HS-27A (cell line): ENCODE data around the gene VRK3.
"Not testable (repeated sequence)": the region's sequence is repeated elsewhere in the genome, so short reads cannot be mapped to it uniquely, and the experiment has no call there.

Experiments
- DNase-seq: peaks from one replicate; pipeline ENCODE4 v3.0.0-alpha.2; 2012; ENCODE audit warnings: low read depth, missing footprints

Gene VRK3

DNA sequence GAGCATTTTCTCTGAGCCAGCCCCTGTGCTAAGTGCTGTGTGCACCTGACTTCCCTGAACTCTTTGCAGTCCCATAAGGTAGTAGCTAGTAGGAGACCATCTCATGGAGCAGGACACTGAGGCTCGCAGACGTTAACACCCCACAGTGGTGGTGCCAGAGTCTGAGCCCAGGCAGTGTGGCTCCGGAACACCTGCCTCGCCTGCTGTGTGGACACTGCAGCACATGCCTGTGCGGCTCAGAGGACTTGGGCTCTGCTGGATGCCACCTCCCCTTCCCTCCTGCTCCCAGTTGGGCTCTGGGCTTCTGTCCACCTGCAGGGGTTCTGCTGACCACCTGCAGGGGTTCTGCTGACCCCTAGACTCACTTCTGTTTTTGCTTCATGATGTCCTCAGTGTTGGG is 37.2 kb downstream of the VRK3 start:
- DNase-seq = no peak

DNA sequence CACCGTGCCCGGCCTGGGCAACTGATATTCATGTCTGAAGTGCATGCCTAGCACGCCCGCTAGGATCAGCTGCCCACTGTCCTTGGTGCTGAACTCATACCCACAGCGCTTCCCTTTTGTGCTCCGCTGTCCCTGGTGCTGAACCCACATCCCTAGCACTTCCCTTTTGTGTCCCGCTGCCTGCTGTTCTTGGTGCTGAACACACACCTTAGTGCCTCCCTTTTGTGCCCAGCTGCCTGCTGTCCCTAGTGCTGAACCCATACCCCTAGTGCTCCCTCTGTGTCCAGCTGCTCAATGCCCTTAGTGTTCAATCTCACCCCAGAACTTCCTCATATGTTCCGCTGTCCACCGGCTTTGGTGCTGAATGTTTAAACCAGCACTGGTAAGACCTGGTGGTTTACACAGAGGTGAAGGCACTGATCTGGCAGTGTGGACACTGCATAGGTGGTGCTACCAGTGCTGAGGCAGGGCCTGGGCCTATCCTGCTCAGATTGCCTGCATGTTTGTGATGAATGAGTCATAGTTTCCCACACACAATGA is 37.9 kb downstream of the VRK3 start:
- peak; percentile 70 for DNase-seq

DNA sequence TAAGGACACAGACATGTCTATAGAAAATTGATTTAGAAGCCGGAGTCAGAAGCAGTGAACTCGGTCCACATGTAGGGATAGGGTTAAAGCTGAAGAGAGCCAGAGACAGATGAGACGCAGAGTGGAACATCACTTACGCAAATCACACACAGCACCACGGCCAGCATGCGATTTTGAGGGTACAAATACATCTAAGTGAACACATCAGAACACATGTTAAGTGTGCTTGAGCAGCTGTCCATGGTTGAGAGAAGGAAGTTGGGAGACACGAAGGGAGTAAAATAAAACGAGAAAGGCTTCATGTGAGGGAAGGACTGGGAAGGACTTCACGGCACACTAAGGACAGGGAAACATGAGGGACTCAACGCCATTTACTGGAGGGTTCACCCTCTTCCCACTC is 38.8 kb downstream of the VRK3 start:
- no peak for DNase-seq

DNA sequence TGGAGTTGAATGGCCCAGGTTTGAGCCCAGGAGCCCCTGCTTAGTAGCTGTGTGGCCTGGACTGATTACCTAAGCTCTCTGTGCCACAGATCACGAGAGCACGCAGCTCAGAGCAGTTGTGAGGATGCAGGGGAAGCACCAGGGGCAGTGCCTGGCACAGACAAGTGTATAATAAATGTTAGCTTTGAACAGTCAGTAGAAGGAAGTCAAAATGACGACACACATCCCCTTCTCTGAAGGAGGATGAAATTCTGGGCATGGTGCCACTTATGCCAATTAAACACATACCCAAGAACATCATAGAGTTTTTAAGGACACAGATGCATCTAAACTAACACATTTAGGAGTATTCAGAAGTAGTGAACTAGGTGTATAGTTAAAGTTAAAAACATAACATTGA is 39.3 kb downstream of the VRK3 start:
- DNase-seq = no peak

DNA sequence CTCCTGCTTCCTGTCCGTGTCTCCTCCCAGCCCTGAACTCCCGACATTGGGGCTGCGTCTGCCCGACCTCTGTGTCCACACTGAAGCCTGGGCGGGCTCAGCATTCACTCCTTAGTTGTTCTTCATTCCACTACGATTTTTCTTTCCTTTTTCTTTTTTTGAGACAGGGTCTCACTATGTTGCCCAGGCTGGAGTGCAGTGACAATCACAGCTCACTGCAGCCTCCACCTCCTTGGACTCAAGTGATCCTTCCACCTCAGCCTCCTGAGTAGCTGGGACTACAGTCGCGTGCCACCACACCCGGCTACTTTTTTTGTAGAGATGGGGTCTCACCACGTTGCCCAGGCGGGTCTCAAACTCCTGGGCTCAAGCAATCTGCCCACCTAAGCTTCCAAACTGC is 40.7 kb downstream of the VRK3 start:
- DNase-seq = no peak

GRCh38 chr19:49983645-49984229 is 41.4 kb downstream of the VRK3 start:
- no peak for DNase-seq

DNA sequence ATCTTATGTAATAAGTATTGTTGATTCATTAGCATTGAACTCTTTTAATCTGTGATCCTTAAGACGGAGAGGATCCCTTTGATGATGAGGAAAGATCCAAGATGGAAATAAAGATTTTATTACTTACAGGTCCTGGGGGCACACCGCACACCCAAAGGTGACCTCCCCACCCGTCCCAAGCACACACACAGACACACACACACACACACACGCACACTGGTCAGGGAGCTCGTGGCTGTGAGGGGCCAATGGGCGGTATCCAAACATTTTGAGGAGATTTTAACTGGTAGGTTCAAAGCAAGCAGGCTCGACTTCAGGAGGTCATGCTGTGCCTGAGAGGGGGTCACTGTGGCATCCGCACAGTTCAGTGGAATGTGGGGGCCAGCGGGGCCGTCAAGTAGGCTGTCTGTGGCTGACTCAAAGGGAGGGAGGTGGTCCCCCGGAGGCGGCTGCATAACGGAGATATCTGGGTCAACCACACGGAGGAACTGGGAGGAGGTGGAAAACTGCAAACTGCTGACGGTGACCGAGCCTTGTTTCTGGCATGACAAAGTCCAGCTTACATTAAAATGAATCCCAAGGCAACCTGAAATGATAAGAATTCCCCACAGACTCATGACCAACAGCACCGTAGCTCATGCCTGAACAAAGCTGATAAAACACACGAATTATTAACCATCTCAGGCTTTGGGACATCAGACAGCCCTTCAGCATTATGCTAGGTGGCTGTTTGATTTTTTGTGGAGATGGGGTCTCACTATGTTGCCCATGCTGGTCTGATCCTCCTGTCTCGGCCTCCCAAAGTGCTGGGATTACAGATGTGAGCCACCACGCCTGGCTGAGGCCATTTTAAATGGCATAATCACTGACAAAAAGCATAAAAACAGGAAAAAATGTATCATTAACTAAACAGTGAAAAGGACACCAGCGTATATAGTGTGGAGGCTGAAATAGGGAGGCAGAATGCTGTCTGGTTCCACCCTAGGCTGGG is 43.3 kb downstream of the VRK3 start:
- no peak for DNase-seq

DNA sequence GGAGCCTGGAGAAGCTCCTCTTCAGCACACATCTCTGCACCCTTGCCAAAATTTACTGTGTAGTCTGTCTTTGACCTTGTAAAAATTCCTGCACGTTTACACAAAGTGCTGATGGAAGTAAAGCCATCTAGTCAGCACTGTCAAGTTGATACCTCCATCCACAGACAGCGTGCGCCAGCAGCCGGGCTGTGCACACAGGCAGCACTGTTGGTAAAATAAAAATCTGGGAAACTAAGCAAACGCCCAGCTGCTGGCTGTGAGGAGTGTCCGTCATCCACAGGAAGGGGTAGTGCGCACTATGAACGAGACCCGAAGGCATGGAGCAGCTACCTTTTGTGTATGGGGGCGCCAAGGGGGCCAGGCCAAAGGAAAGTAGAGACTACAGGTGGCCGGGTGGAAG is 46.8 kb downstream of the VRK3 start:
- no peak for DNase-seq

GRCh38 chr19:49977881-49978280 is 47.3 kb downstream of the VRK3 start:
- no peak for DNase-seq

DNA sequence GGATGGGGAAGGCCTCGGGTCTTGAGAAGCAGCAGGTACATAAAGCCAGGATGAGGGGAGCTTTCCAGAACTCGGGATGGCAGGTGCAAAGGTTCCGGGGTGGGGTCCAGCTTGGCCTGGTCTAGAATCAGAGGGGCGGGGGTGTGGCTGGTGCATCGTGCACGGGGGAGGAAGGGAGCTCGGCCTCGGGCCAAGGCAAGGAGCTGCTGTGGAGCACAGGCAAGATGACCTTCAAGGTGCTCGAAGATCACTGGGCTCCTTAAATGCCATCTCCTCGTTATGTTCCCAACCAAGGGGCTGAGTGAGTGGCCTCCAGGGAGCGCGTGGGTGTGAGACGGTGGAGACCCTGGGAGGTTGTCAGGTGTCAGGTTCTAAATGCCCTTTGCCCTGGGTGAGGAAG is 48.1 kb downstream of the VRK3 start:
- DNase-seq = no peak

GRCh38 chr19:49976496-49976895 is 48.7 kb downstream of the VRK3 start:
- no peak for DNase-seq

DNA sequence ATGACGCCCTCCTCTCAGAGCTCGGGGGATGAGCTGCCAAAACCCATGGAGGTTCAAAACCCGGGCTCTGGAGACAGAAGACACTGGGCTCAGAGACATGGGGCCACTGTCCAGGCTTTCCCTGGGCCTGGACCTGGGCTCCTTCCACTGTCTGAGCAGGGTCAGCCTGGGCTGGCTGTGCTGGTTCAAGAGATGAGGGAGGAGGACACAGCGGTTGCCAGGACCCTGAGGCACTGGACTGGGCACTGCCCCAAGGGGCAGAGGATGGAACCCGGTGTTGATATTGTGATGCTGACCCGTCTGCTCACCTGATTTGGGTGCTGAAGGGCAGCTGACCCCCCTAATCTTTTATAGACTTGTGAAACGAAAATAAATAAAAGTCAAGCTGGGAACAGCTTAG is 50.1 kb downstream of the VRK3 start:
- no peak for DNase-seq

DNA sequence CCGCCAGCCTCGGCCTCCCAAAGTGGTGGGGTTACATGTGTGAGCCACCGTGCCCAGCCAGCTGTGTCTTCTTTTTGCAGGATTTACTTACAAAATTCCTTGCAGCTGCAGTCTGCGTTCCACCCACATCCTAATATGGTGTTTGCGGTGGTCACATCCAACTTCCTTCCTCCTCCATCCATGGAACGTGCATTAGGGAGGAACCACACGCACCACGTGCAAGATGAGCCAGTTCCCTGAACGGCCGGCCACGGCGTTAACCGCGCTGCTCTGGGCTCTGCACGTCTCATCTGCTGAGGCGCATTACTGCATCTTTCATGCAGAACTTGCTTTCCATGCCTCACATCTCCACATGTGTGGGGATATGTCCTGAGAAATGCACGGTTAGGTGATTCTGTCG is 51.2 kb downstream of the VRK3 start:
- DNase-seq = no peak

DNA sequence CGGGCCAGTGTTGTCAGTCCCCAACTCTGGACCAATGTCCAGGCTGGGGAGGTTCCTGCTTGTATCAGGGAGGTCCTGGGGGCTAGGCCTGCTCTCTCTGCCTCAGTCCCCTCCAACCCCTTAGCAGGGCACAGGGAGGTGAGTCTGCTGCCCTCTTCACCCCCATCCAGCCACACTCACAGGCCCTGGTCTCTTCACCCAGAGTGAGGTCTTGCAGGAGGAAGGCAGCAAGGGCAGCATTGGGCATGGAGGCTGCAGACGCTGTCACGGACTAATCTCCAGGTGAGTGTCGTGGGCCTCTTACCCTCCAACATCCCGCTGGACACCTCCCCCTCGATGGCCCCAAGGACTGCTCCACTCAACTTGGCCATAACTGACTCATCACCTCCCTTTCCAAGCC is 52.3 kb downstream of the VRK3 start:
- DNase-seq = no peak

GRCh38 chr19:49971991-49972411 is 53.2 kb downstream of the VRK3 start:
- DNase-seq = no peak

DNA sequence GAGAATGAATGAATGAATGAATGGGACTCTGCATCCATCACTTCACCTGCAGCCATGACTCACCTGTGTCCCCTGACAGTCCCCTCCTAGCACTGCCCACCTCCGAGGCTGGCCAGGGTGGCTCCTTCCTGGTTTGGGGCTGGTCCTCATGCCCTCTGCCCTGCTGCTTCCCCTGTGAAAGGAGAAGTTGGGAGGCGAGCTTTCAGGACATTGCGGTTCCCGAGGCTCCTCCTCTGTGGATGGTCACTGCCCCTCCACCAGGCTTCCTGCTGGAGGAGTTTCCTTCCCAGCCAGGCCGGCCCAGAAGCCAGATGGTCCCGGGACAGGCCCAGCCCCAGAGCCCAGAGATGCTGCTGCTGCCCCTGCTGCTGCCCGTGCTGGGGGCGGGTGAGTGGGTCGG is 55.8 kb downstream of the VRK3 start:
- not testable (repeated sequence) for DNase-seq

DNA sequence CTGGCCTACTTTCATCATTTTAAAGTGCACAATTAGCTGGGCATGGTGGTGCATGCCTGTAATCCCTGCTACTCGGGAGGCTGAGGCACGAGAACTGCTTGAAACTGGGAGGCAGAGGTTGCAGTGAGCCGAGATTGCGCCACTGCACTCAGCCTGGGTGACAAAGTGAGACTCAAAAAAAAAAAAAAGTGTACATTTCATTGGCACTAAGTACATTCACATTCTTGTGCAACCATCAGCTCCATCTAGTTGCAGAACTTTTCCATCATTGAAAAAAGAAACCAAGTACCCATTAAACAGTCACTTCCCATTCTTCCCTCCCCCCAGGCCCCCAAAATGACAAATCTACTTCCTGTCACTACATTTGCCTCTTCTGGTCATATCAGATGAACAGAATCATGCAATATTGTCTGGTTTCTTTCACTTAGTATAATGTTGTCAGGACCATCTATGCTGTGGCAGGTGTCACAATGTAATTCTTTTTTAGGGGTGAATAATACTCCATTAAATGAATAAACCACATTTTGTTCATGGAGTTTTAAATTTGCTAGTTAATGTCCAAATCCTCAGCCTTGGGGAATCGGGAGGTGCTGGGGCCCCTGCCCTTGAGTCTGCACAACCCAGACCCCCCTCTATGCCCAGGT is 56.8 kb downstream of the VRK3 start:
- DNase-seq = no peak

- DNase-seq = not testable (repeated sequence)
Measured at GRCh38 chr19:49960980-49961379, 64.2 kb downstream of the VRK3 start, which contains the start of gene SIGLEC11. Gene SIGLEC11, minus strand, starts transcription at chr19:49961172. Its CDS starts 91 bp downstream, at chr19:49961081.

- not testable (repeated sequence) for DNase-seq
Measured at GRCh38 chr19:49959892-49960291, 65.3 kb downstream of the VRK3 start.

DNA sequence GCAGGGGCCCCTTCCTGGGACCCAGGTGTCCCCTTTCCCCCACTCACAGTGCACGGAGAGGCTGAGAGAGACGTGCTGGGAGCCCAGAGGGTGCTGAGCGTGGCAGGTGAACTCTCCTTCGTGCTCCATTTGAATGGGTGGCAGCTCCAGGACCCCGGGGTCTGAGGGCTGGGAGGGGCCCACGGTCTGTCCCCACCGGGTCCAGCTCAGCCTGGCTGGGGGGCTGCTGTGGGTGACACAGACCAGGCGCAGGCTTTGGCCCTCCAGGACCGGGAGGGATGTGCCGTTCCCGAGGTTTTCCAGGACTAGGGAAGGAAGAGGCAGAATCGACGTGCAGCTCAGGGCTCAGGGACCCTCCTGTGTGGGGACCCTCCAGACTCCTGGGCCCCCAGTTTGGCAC is 66.6 kb downstream of the VRK3 start:
- DNase-seq = not testable (repeated sequence)

DNA sequence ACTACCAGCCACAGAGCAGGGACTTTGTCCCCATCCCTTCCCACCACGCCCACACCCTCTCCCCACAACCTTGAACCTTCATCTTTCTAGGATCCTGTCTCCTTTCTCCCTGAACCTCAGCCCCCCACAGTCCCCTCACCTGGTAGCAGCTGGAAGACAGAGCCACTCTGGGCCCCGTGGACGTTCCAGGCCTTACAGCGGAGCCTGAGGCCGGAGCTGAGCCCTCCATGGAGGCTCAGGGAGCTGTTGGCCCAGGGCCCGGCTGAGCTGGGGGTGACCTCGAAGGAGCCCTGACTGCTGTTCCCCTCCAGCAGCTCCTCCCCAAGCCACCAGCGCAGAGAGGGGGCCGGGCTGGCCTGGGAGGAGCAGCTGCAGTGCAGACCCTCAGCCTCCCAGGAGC is 67.0 kb downstream of the VRK3 start:
- not testable (repeated sequence) for DNase-seq

DNA sequence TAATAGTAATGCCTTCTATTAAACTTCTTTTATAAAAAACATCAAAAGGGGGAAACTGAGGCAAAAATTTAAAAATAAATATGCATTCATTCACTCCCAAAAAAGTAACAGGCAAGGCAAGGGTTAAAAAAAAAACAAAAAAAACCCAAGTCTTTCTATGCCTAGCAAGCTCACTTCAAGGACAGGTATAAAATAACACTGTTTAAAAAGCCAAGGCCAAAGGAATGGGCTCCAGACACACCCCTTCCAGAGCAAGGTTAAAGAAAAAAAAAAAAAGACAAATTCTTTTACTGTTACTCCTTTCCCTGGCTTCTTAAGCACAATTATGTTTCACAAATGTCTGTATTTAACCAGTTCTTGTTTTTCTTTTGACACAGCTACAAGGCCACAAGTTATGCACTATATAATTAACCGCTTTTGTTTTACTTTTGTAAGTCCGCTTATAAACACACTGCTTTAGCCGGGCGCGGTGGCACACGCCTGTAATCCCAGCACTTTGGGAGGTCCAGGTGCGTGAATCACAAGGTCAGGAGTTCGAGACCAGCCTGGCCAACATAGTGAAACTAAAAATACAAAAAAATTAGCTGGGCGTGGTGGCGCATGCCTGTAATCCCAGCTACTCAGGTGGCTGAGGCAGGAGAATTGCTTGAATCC is 67.8 kb downstream of the VRK3 start:
- DNase-seq = no peak
